Mammary epithelial cell (primary cell): ENCODE measurements around the gene THUMPD3.

Experiments used
- EZH2 ChIP-seq: IDR thresholded peaks from 2 replicates; pipeline ENCODE4 v1.6.1; 2012; ENCODE audit warnings: low read length, inconsistent platforms, borderline replicate concordance
- TF ChIP-seq, protein P1 (sequence below), 2 donors: IDR thresholded peaks in 1 of 2; conservative IDR thresholded peaks in 1 of 2; 2 replicates each; pipeline ENCODE4 v1.5.1; 2011 to 2012; ENCODE audit warnings: inconsistent platforms in 2 of 2, low read length in 2 of 2, mild to moderate bottlenecking in 2 of 2, control low read depth in 1 of 2, low read depth in 1 of 2; ENCODE audit not compliant: insufficient read depth in 1 of 2; ENCODE audit errors: extremely low read depth in 1 of 2

DNA sequence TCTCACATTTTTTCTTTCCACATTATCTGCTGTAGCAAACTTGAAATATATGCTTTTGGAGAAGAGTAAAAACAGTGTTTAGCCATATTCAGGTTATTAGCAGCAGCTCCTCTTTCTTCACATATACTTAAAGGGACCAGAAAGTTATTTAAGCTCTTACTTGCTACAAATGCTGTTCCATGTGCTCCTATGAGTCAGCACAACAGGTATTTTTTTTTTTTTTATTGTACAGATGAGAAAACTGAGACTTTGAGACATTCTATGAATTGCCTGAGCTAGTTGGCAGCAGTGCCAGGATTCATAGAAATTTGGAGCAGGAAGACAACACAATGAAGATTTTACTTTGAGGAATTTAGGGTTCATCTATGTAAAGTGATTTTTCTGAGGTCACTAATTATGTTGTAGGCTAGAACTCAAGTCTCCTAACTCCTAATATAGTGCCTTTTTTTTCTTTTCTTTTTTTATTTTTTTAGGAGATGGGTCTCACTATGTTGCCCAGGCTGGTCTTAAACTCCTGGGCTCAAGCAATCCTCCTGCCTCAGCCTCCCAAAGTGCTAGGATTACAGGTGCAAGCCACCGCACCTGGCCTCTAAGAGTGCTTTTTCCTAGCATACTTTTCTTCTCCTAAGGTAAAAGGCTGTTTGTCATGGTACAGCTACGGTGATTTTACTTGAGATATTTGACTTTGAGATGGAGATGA, 58.1 kb downstream of the THUMPD3 start:
- TF ChIP-seq, protein P1, sequence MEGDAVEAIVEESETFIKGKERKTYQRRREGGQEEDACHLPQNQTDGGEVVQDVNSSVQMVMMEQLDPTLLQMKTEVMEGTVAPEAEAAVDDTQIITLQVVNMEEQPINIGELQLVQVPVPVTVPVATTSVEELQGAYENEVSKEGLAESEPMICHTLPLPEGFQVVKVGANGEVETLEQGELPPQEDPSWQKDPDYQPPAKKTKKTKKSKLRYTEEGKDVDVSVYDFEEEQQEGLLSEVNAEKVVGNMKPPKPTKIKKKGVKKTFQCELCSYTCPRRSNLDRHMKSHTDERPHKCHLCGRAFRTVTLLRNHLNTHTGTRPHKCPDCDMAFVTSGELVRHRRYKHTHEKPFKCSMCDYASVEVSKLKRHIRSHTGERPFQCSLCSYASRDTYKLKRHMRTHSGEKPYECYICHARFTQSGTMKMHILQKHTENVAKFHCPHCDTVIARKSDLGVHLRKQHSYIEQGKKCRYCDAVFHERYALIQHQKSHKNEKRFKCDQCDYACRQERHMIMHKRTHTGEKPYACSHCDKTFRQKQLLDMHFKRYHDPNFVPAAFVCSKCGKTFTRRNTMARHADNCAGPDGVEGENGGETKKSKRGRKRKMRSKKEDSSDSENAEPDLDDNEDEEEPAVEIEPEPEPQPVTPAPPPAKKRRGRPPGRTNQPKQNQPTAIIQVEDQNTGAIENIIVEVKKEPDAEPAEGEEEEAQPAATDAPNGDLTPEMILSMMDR (conservative IDR thresholded peaks at IDR 0.05 in 1 of 2, IDR thresholded peaks at IDR 0.05 in 1 of 2; ENCODE audit: extremely low read depth in 1 of 2, insufficient read depth in 1 of 2, low read depth in 1 of 2, low read length in 2 of 2), result no peak
- TF ChIP-seq EZH2, result no peak
